GM10248 (cell line): ENCODE data around the gene RIC8B.

ENCODE experiments used
- CTCF ChIA-PET: fragments of 300-600 bp; sonication (Branson Sonifier 250); formaldehyde crosslinking; extraction: SDS; loops from one replicate; lab custom pipeline; 2021; ENCODE audit warnings: antibody characterized with exemption; lab: Yijun Ruan, JAX
- POLR2A ChIA-PET: fragments of 350-650 bp; sonication (Branson Sonifier 250); formaldehyde crosslinking; extraction: SDS; loops from one replicate; lab custom pipeline; 2020; ENCODE audit warnings: antibody characterized with exemption; lab: Yijun Ruan, JAX
- DNase-seq: peaks from one replicate; pipeline ENCODE4 v3.0.0; 2012; ENCODE audit errors: extremely low spot score
- CTCF ChIP-seq: IDR thresholded peaks from 2 replicates; pipeline ENCODE4 v1.5.1; 2012; ENCODE audit warnings: mild to moderate bottlenecking, low read depth; ENCODE audit errors: extremely low read depth, missing control alignments, control extremely low read depth

RIC8B gene

DNA sequence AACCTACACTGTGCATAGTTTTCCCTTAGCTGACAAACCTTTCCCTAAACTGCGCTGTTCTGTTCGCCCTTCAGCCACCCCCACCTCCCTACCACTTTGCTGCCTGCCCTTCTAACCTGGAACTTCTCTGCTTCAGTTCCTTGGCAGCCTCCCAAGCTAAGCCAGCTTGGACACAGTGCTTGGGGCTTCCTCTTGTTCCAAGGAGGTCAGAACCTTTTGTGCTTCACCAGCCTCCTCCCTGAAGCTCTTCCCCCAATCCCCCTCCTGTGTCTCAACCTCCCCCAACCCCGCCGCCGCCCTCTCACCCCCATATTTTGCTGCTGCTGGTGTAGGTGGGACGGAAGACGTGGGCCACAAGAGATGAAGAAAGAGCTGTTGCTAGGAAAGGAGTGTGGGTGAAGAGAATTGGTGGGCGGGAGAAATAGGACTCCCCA lies 8.1 kb upstream of the RIC8B start:
- DNase-seq, result no peak
- no peak for TF ChIP-seq CTCF
- ChIA-PET CTCF (interaction anchor here (1.2 kb wide), 1 partner anchor 12 kb away, joined by 4 read pairs; no protein-coding TSS in a partner anchor), POLR2A (no interaction called here)

DNA sequence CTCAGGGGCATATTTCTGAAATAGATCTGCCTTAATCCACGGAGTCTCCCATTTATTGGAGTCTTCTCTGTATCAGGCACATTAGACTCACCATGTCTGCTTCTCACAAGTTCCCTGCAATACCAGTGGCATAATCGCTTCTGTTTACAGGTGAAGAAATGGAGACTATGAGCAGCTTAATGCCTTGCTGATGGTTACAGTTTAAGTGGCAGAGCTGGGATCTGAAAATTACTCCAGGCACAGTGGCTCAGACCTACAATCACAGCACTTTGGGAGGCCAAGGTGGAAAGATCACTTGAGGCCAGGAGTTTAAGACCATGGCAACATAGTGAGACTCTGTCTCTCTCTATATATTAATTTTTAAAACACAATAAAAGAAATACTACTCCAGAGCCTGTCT lies 7.3 kb upstream of the RIC8B start:
- no peak for DNase-seq
- ChIA-PET POLR2A (no interaction called here), CTCF (interaction anchor here (1.0 to 1.2 kb wide), 2 partner anchors 11 to 13 kb away, joined by 4 read pairs; no protein-coding TSS in a partner anchor)
- no peak for TF ChIP-seq CTCF

GRCh38 chr12:106767954-106768822 lies 6.3 kb upstream of the RIC8B start:
- CTCF ChIA-PET, result interaction anchor here (1.0 kb wide), 1 partner anchor 12 kb away, joined by 4 read pairs; no protein-coding TSS in a partner anchor
- POLR2A ChIA-PET, result no interaction called here
- DNase-seq, result no peak
- TF ChIP-seq CTCF, result no peak

DNA sequence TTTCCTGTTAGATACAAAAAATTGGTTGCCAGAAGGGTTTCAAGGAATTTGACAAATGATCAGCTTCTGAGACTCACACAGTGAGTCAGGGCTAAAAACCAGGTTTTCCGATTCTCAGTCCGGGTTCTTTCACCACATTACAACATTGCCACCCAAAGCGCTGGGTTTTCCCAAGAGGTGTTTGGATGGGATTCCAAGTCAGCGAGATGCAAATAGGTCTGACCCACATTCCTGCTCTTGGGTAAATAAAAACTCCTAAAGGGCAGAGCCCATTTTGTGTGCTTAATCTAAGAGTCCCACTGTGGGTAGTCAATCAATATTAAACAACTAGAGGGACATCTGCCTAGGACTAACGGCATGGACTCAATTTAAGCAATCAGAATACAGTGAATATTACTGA lies 5.4 kb upstream of the RIC8B start:
- TF ChIP-seq CTCF, result no peak
- POLR2A ChIA-PET, result no interaction called here
- CTCF ChIA-PET, result no interaction called here
- no peak for DNase-seq

DNA sequence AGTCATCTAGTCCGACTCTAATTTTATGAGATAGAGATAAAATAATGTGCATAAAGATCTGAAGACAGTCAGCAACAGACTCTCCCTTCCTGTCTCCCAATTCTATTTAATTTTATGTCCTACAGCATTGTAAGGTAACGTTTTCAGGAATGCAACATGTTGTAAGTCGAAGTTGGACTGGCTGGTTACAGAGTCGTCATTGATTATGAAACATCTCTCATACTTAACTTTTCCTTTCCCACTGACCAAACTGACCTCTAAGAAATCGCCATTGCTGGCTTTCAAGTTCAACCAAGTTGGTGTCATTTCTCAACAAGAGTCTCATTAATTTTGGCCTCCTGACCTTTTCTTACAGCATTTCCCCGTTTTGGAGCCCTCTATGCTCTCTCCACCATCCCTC lies 4.9 kb upstream of the RIC8B start:
- CTCF ChIA-PET, result no interaction called here
- no peak for DNase-seq
- POLR2A ChIA-PET, result no interaction called here
- no peak for TF ChIP-seq CTCF

GRCh38 chr12:106771425-106771824 lies 3.1 kb upstream of the RIC8B start:
- POLR2A ChIA-PET, result no interaction called here
- TF ChIP-seq CTCF, result no peak
- CTCF ChIA-PET, result interaction anchor here (0.8 to 1.8 kb wide), 5 partner anchors 11 to 25 kb away, joined by 3 to 8 read pairs (median 3); no protein-coding TSS in a partner anchor
- no peak for DNase-seq
